Measurements from ENCODE around the gene LAIR2.

Gene LAIR2

GRCh38 chr19:54556194-54556593 is 53.6 kb downstream of the LAIR2 start:
- Mint-ChIP-seq H3K4me3 (no peak overlapping the region), H3K36me3 (ENCODE audit: low read depth) (no peaks in the 10 kb centered on the region), H3K27me3 (ENCODE audit: low read depth) (peaks cover 6% of the 10 kb centered on the region), H3K9me3 (peaks cover 3% of the 10 kb centered on the region), H3K4me1 (ENCODE audit: low read depth) (peaks cover 3% of the 10 kb centered on the region), H3K27ac (no peak overlapping the region)

GRCh38 chr19:54558339-54558738 is 55.7 kb downstream of the LAIR2 start:
- Mint-ChIP-seq H3K4me1 (ENCODE audit: low read depth) (no peaks in the 10 kb centered on the region), H3K4me3 (no peak overlapping the region), H3K27me3 (ENCODE audit: low read depth) (peaks cover 6% of the 10 kb centered on the region), H3K27ac (no peak overlapping the region), H3K9me3 (no peaks in the 10 kb centered on the region), H3K36me3 (ENCODE audit: low read depth) (no peaks in the 10 kb centered on the region)

Measured in T-helper 1 cell treated with Interleukin-12 subunit alpha and Interleukin-12 subunit beta and Interleukin-4 antibody, amounts not matched to agents 30 μg/mL and 1 μg/mL, for 36 hours (primary cell).